H9 (cell line): ENCODE measurements around the gene LRRC39. TPM values are rescaled to one million over a fixed set of nuclear protein-coding genes. Genes with fewer than 3 reads are reported as not detected.
A peak's percentile ranks its signal among the peaks of the same experiment; 100 is the strongest.
"Not testable (repeated sequence)": the region's sequence is repeated elsewhere in the genome, so short reads cannot be mapped to it uniquely, and the experiment has no call there.

Experiments used
- DNase-seq: peaks from one replicate; pipeline ENCODE4 v3.0.0-alpha.2; 2017
- H2AFZ ChIP-seq: one replicate; pipeline ENCODE4 v1.6.1; 2013; ENCODE audit warnings: mild to moderate bottlenecking, low read length, control low read depth, moderate library complexity
- H2AK5ac ChIP-seq: 2 replicates; pipeline ENCODE4 v1.6.1; 2013; ENCODE audit warnings: low read length, control low read depth, mixed read lengths; ENCODE audit not compliant: insufficient read length
- H2BK120ac ChIP-seq: one replicate; pipeline ENCODE4 v1.6.1; 2013; ENCODE audit warnings: low read depth, mild to moderate bottlenecking, low read length, control low read depth, inconsistent platforms; ENCODE audit not compliant: poor library complexity, severe bottlenecking
- H2BK12ac ChIP-seq: 2 replicates; pipeline ENCODE4 v1.6.1; 2013; ENCODE audit warnings: low read length, control low read depth, mixed read lengths, low read depth; ENCODE audit not compliant: insufficient read length
- H2BK15ac ChIP-seq: 2 replicates; pipeline ENCODE4 v1.6.1; 2013; ENCODE audit warnings: low read depth, low read length, control low read depth
- H2BK20ac ChIP-seq: one replicate; pipeline ENCODE4 v1.6.1; 2013; ENCODE audit warnings: low read depth, mild to moderate bottlenecking, low read length, control low read depth, inconsistent platforms; ENCODE audit not compliant: poor library complexity, severe bottlenecking
- H2BK5ac ChIP-seq: 2 replicates; pipeline ENCODE4 v1.6.1; 2013; ENCODE audit warnings: low read length, control low read depth, mixed read lengths; ENCODE audit not compliant: insufficient read length
- H3K14ac ChIP-seq: 2 replicates; pipeline ENCODE4 v1.6.1; 2013; ENCODE audit warnings: low read length, control low read depth; ENCODE audit not compliant: insufficient read depth
- H3K18ac ChIP-seq: 2 replicates; pipeline ENCODE4 v1.6.1; 2013; ENCODE audit warnings: low read depth, mild to moderate bottlenecking, mixed read lengths, low read length, control low read depth; ENCODE audit not compliant: insufficient read length
- H3K23ac ChIP-seq: 2 replicates; pipeline ENCODE4 v1.6.1; 2013; ENCODE audit warnings: low read length, control low read depth, mixed read lengths, low read depth; ENCODE audit not compliant: insufficient read length
- H3K23me2 ChIP-seq: 2 replicates; pipeline ENCODE4 v1.6.1; 2013; ENCODE audit warnings: low read depth, mild to moderate bottlenecking, mixed read lengths, low read length, control low read depth; ENCODE audit not compliant: insufficient read length, poor library complexity, severe bottlenecking
- H3K27ac ChIP-seq: 2 replicates; pipeline ENCODE4 v1.5.1; 2013; ENCODE audit warnings: low read length, control low read depth, mixed read lengths, low read depth; ENCODE audit not compliant: insufficient read length
- H3K27me3 ChIP-seq: 2 replicates; pipeline ENCODE4 v1.6.1; 2013; ENCODE audit warnings: low read length, control low read depth, inconsistent platforms; ENCODE audit not compliant: insufficient read depth
- H3K4ac ChIP-seq: 2 replicates; pipeline ENCODE4 v1.6.1; 2013; ENCODE audit warnings: low read depth, mild to moderate bottlenecking, control low read depth, inconsistent platforms, low read length, moderate library complexity
- H3K4me1 ChIP-seq: 2 replicates; pipeline ENCODE4 v1.6.1; 2013; ENCODE audit warnings: low read length, control low read depth, inconsistent platforms; ENCODE audit not compliant: insufficient read depth
- H3K4me2 ChIP-seq: 2 replicates; pipeline ENCODE4 v1.6.1; 2013; ENCODE audit warnings: low read length, control low read depth, mixed read lengths; ENCODE audit not compliant: insufficient read length, insufficient read depth
- H3K56ac ChIP-seq: 2 replicates; pipeline ENCODE4 v1.6.1; 2013; ENCODE audit warnings: low read depth, mild to moderate bottlenecking, mixed read lengths, low read length, control low read depth; ENCODE audit not compliant: insufficient read length
- H3K79me1 ChIP-seq: 2 replicates; pipeline ENCODE4 v1.6.1; 2013; ENCODE audit warnings: low read depth, mild to moderate bottlenecking, moderate library complexity, low read length, control low read depth, inconsistent platforms; ENCODE audit not compliant: insufficient read depth, poor library complexity, severe bottlenecking
- H3K79me2 ChIP-seq: 2 replicates; pipeline ENCODE4 v1.6.1; 2013; ENCODE audit warnings: low read length, control low read depth, inconsistent platforms; ENCODE audit not compliant: insufficient read depth
- H3K9ac ChIP-seq: 2 replicates; pipeline ENCODE4 v1.6.1; 2013; ENCODE audit warnings: low read length, control low read depth, mixed read lengths; ENCODE audit not compliant: insufficient read length; ENCODE audit errors: extremely low read depth
- H3K9me3 ChIP-seq: one replicate; pipeline ENCODE4 v1.6.1; 2013; ENCODE audit warnings: low read depth, low read length, inconsistent platforms; ENCODE audit not compliant: control insufficient read depth
- H3T11ph ChIP-seq: one replicate; pipeline ENCODE4 v1.6.1; 2013; ENCODE audit warnings: mild to moderate bottlenecking, low read length, control low read depth, inconsistent platforms
- H4K20me1 ChIP-seq: one replicate; pipeline ENCODE4 v1.6.1; 2013; ENCODE audit not compliant: control insufficient read depth, insufficient read length, insufficient read depth
- H4K5ac ChIP-seq: 2 replicates; pipeline ENCODE4 v1.6.1; 2013; ENCODE audit warnings: low read depth, mild to moderate bottlenecking, mixed read lengths, low read length, control low read depth; ENCODE audit not compliant: insufficient read length
- H4K8ac ChIP-seq: replicated peaks from 2 replicates; pipeline ENCODE4 v1.6.1; 2013; ENCODE audit warnings: low read length, control low read depth, mixed read lengths, low read depth; ENCODE audit not compliant: insufficient read length
- H4K91ac ChIP-seq: 2 replicates; pipeline ENCODE4 v1.6.1; 2013; ENCODE audit warnings: low read depth, mild to moderate bottlenecking, moderate library complexity, mixed read lengths, low read length, control low read depth; ENCODE audit not compliant: insufficient read length
- H3K27ac Mint-ChIP-seq, 3 experiments: 2 replicates in 2 of 3; 3 replicates in 1 of 3; pipeline ENCODE4 v1.8.0; 2020 to 2021; ENCODE audit warnings: mixed read lengths in 3 of 3, mild to moderate bottlenecking in 1 of 3, moderate library complexity in 1 of 3
- H3K27me3 Mint-ChIP-seq: 2 replicates; pipeline ENCODE4 v1.8.0; 2021; ENCODE audit warnings: low read depth, mild to moderate bottlenecking, moderate library complexity, mixed read lengths
- H3K36me3 Mint-ChIP-seq, 3 experiments: 2 replicates in 2 of 3; 3 replicates in 1 of 3; pipeline ENCODE4 v1.8.0; 2020 to 2021; ENCODE audit warnings: low read depth in 3 of 3, mixed read lengths in 3 of 3; ENCODE audit not compliant: insufficient read depth in 1 of 3
- H3K4me1 Mint-ChIP-seq, 2 experiments: 2 replicates each; pipeline ENCODE4 v1.8.0; 2020; ENCODE audit warnings: mixed read lengths in 2 of 2
- H3K4me3 Mint-ChIP-seq, 2 experiments: 2 replicates in 1 of 2; 3 replicates in 1 of 2; pipeline ENCODE4 v1.8.0; 2020 to 2021; ENCODE audit warnings: mild to moderate bottlenecking in 2 of 2, mixed read lengths in 2 of 2, moderate library complexity in 1 of 2
- H3K9me3 Mint-ChIP-seq, 2 experiments: 2 replicates in 1 of 2; 3 replicates in 1 of 2; pipeline ENCODE4 v1.8.0; 2020; ENCODE audit warnings: mild to moderate bottlenecking in 2 of 2, mixed read lengths in 2 of 2, moderate library complexity in 1 of 2
- WGBS: extraction: QIAGEN DNeasy Blood & Tissue Kit; methylation state at CpG from one replicate; pipeline ENCODE4 v1.1.7; 2013; ENCODE audit warnings: missing lambda C conversion rate, low lambda C conversion rate, mixed read lengths; ENCODE audit not compliant: insufficient read length; ENCODE audit errors: extremely low coverage; 5-methylcytosine and 5-hydroxymethylcytosine counted together
- total RNA-seq: library from RNA; stranded (reverse); gene quantifications from 2 replicates; pipeline ENCODE4 v1.2.1, GENCODE V29; 2021

The LRRC39 gene
- total RNA-seq, 1 experiment from 2014 or later, result 0.37 TPM

DNA sequence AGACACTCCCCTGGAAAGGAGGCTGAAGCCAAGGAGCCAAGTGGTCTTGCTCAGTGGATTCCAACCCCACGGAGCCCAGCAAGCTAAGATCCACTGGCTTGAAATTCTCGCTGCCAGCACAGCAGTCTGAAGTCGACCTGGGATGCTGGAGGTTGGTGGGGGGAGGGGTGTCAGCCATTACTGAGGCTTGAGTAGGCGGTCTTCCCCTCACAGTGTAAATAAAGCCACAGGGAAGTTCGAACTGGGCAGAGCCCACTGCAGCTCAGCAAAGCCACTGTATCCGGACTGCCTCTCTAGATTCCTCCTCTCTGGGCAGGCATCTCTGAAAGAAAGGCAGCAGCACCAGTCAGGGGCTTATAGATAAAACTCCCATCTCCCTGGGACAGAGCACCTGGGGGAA is 22.0 kb upstream of the LRRC39 start:
- not testable (repeated sequence) for H4K91ac ChIP-seq, H3T11ph ChIP-seq, H2BK120ac ChIP-seq, H4K5ac ChIP-seq, H2AFZ ChIP-seq, H2BK15ac ChIP-seq, H3K9me3 Mint-ChIP-seq, H3K14ac ChIP-seq, H3K23me2 ChIP-seq, DNase-seq, H3K27ac ChIP-seq, H3K56ac ChIP-seq, H4K20me1 ChIP-seq, H3K79me2 ChIP-seq, H3K27me3 Mint-ChIP-seq, H3K4me3 Mint-ChIP-seq, H2BK12ac ChIP-seq, H3K4me2 ChIP-seq, H3K4me1 ChIP-seq, H3K9me3 ChIP-seq, H2BK5ac ChIP-seq, H2AK5ac ChIP-seq, H3K23ac ChIP-seq, H3K4ac ChIP-seq, H2BK20ac ChIP-seq, H4K8ac ChIP-seq, H3K27me3 ChIP-seq, H3K18ac ChIP-seq, H3K9ac ChIP-seq, H3K79me1 ChIP-seq
- H3K27ac Mint-ChIP-seq, result peak overlapping the region in 2 of 3 experiments; percentile 46 to 80; a peak in 3 of 7 replicates
- H3K36me3 Mint-ChIP-seq, result peaks cover 37 to 66% (median 65%) of the 10 kb centered on the region in 3 experiments
- H3K4me1 Mint-ChIP-seq, result peaks cover 11 to 22% of the 10 kb centered on the region in 2 experiments; a peak in 3 of 4 replicates
- WGBS, result no CpG with 5 or more reads among the region's 6 CpGs
